OCI-LY3 (cell line): ENCODE data around the gene DLGAP4.

ENCODE experiments used
- H2AFZ ChIP-seq: fragments of 200-600, 300-600 bp; shearing (Covaris generic); 2 replicates; pipeline ENCODE4 v1.6.0; 2014; ENCODE audit warnings: antibody characterized with exemption, low read depth, low read length
- H3K27ac ChIP-seq: fragments of 200-600, 300-600 bp; sonication (generic); 2 replicates; pipeline ENCODE4 v1.5.1; 2014; ENCODE audit warnings: mild to moderate bottlenecking, low read length, moderate library complexity, mixed read lengths
- H3K27me3 ChIP-seq: fragments of 200-600, 300-600 bp; sonication (generic); 2 replicates; pipeline ENCODE4 v1.6.1; 2014; ENCODE audit warnings: low read depth, low read length, mixed read lengths
- H3K36me3 ChIP-seq: fragments of 200-600, 300-600 bp; sonication (generic); replicated peaks from 2 replicates; pipeline ENCODE3; 2014; ENCODE audit warnings: low read depth, low read length, mixed read lengths
- H3K4me1 ChIP-seq: fragments of 300-600, 200-600 bp; sonication (generic); 2 replicates; pipeline ENCODE4 v1.6.1; 2014; ENCODE audit warnings: low read length, mixed read lengths
- H3K4me2 ChIP-seq: fragments of 200-600, 300-600 bp; sonication (generic); 2 replicates; pipeline ENCODE4 v1.6.1; 2014; ENCODE audit warnings: low read length, mixed read lengths
- H3K4me3 ChIP-seq: fragments of 300-600, 200-600 bp; sonication (generic); 2 replicates; pipeline ENCODE4 v1.5.1; 2014; ENCODE audit warnings: antibody characterized with exemption, mild to moderate bottlenecking, low read length, moderate library complexity
- H3K79me2 ChIP-seq: fragments of 300-600, 200-600 bp; shearing (Covaris generic); 2 replicates; pipeline ENCODE4 v1.6.1; 2014; ENCODE audit warnings: mild to moderate bottlenecking, low read length, mixed read lengths
- H3K9ac ChIP-seq: fragments of 300-600, 200-600 bp; shearing (Covaris generic); 2 replicates; pipeline ENCODE4 v1.6.0; 2014; ENCODE audit warnings: mild to moderate bottlenecking, low read length, moderate library complexity
- H3K9me3 ChIP-seq: fragments of 200-600, 300-600 bp; shearing (Covaris generic); 2 replicates; pipeline ENCODE4 v1.6.1; 2014; ENCODE audit warnings: low read length, mixed read lengths; ENCODE audit not compliant: insufficient read depth
- H4K20me1 ChIP-seq: fragments of 200-600, 300-600 bp; sonication (generic); 2 replicates; pipeline ENCODE4 v1.6.1; 2016; ENCODE audit warnings: low read length, mixed read lengths; ENCODE audit not compliant: insufficient read depth
- EZH2phosphoT487 ChIP-seq: fragments of 200-600 bp; shearing (Covaris generic); IDR thresholded peaks from 2 replicates; pipeline ENCODE4 v1.6.1; 2018; ENCODE audit warnings: antibody characterized with exemption, mixed run types, low read depth
- TF ChIP-seq, protein P1 (sequence below): fragments of 200-600, 300-600 bp; sonication (generic); IDR thresholded peaks from 2 replicates; pipeline ENCODE4 v1.5.1; 2014; ENCODE audit warnings: antibody characterized with exemption, low read length, low read depth

The DLGAP4 gene

GRCh38 chr20:36446557-36446956 lies 140.4 kb downstream of the DLGAP4 start:
- Histone ChIP-seq H3K27me3 (peaks cover 5% of the 10 kb centered on the region), H3K4me1 (no peaks in the 10 kb centered on the region), H3K27ac (no peak overlapping the region), H3K9me3 (no peaks in the 10 kb centered on the region), H3K4me2 (no peak overlapping the region), H3K9ac (no peak overlapping the region), H3K4me3 (no peak overlapping the region), H4K20me1 (no peaks in the 10 kb centered on the region), H3K36me3 (no peaks in the 10 kb centered on the region), H3K79me2 (no peaks in the 10 kb centered on the region), H2AFZ (no peak overlapping the region)
- no peak for TF ChIP-seq EZH2phosphoT487
- TF ChIP-seq, protein P1, sequence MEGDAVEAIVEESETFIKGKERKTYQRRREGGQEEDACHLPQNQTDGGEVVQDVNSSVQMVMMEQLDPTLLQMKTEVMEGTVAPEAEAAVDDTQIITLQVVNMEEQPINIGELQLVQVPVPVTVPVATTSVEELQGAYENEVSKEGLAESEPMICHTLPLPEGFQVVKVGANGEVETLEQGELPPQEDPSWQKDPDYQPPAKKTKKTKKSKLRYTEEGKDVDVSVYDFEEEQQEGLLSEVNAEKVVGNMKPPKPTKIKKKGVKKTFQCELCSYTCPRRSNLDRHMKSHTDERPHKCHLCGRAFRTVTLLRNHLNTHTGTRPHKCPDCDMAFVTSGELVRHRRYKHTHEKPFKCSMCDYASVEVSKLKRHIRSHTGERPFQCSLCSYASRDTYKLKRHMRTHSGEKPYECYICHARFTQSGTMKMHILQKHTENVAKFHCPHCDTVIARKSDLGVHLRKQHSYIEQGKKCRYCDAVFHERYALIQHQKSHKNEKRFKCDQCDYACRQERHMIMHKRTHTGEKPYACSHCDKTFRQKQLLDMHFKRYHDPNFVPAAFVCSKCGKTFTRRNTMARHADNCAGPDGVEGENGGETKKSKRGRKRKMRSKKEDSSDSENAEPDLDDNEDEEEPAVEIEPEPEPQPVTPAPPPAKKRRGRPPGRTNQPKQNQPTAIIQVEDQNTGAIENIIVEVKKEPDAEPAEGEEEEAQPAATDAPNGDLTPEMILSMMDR, result no peak

DNA sequence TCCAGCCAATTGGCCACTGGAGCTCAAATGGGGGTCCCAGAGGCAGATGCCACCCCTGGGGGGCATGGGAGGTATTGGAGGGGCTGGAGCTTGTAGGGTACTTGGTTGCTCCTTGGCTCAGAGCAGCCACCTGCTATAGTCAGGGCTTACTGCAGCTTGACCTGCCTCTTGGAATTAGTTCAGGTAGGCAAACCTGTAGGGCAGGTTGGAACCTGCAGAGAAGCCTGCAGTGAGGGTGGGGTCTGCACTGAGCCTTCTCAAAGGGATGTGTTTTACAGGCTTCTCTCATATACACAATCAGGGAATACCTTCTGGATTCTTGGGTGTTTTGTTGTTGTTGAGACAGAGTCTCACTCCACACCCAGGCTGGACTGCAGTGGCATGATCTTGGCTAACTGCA lies 141.0 kb downstream of the DLGAP4 start:
- Histone ChIP-seq H4K20me1 (no peaks in the 10 kb centered on the region), H3K36me3 (no peaks in the 10 kb centered on the region), H3K4me2 (no peak overlapping the region), H3K9me3 (no peaks in the 10 kb centered on the region), H3K79me2 (no peaks in the 10 kb centered on the region), H3K4me1 (no peaks in the 10 kb centered on the region), H3K4me3 (no peak overlapping the region), H3K27ac (no peak overlapping the region), H2AFZ (no peak overlapping the region), H3K27me3 (peaks cover 5% of the 10 kb centered on the region), H3K9ac (no peak overlapping the region)
- TF ChIP-seq, protein P1, result no peak
- no peak for TF ChIP-seq EZH2phosphoT487

DNA sequence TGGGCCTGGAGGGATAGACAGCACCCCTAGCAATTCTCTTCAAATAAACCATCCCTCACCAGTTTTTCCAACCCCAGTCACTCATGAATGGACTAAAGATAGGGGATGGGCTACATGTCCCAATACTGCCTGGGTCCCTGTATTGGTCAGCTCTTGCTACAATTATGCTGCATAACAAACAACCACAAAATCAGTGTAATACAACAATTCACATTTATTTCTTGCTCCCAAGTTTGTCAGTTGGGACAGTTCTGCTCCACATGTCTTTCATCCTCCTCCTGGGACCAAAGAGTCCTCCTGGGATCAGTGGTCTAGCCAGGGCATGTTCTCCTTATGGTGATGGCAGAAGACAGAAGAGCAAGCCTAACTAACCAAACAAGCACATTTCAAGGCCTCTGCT lies 143.5 kb downstream of the DLGAP4 start:
- Histone ChIP-seq H3K4me2 (no peak overlapping the region), H3K36me3 (no peaks in the 10 kb centered on the region), H3K27ac (no peak overlapping the region), H2AFZ (no peak overlapping the region), H3K79me2 (no peaks in the 10 kb centered on the region), H4K20me1 (no peaks in the 10 kb centered on the region), H3K4me3 (no peak overlapping the region), H3K9me3 (no peaks in the 10 kb centered on the region), H3K9ac (no peak overlapping the region), H3K27me3 (peaks cover 6% of the 10 kb centered on the region), H3K4me1 (no peaks in the 10 kb centered on the region)
- TF ChIP-seq EZH2phosphoT487, result no peak
- TF ChIP-seq, protein P1, result no peak

DNA sequence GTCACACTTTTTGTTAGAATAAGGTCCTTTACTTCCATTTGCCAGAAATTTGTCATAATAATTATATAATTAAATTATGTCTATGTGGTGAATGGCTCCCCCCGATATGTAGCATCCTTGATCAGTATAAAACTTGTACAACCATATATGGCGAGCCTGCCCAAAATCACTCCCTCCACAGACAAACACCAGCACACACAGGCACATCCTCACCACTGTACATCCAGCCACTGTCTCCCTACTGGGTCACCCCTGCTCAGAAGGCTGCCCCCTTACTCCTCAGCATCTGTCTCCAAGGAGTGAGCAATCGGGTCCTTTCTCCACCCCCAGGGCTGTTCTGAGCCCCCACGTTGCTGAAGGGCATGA lies 148.2 kb downstream of the DLGAP4 start:
- Histone ChIP-seq H3K4me3 (no peak overlapping the region), H3K9ac (no peak overlapping the region), H3K9me3 (no peaks in the 10 kb centered on the region), H3K79me2 (no peaks in the 10 kb centered on the region), H3K4me1 (no peaks in the 10 kb centered on the region), H3K4me2 (no peak overlapping the region), H3K27ac (no peak overlapping the region), H4K20me1 (no peaks in the 10 kb centered on the region), H3K36me3 (no peaks in the 10 kb centered on the region), H3K27me3 (peaks cover 5% of the 10 kb centered on the region; the same call in 1 of the 2 replicates), H2AFZ (no peak overlapping the region)
- no peak for TF ChIP-seq EZH2phosphoT487
- TF ChIP-seq, protein P1, result no peak
